Stimulated activated CD8-positive, alpha-beta memory T cell treated with anti-CD3 and anti-CD28 coated beads, Interleukin-4, amount 100 ng/mL, for 48 hours (primary cell): ENCODE data around the gene OR1E2.
A peak's percentile ranks its signal among the peaks of the same experiment; 100 is the strongest.

Source experiments
- DNase-seq: peaks from one replicate; pipeline ENCODE4 v3.0.0-alpha.2; 2020

The OR1E2 gene

DNA sequence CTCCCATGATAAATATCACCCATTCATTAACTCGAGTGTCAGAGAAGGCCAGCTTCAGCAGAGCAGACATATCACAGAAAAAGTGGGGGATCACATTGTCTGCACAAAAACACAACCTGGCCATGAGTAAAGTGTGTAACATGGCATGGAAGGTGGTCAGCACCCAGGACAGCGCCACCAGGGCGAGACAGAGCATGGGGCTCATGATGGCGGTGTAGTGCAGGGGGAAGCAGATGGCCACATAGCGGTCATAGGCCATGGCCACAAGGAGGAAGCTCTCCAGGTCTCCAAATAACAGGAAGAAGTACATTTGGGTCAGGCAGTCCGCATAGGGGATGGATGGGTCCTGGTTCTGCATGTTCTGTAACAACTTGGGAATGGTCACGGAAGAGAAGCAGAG, 35.8 kb downstream of the OR1E2 start:
- peak; percentile 39 for DNase-seq

DNA sequence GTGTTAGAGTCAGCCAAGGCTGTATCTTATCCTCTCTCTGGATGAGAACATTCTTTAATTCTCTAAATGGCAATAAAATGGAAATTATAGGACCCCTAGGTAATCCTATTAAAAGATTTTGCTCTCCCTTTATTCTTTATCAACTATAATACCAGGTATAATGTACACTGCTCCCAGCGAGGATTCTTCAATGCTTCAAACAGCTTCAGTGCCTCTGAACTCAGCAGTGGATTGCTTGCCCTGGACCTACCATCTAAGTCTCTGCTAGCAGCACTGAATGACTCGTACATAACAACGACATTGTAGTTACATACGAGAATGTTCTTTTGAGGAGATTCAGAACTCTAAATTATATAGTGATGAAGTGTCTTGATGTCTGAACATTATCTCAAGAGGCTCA, 43.9 kb downstream of the OR1E2 start:
- no peak for DNase-seq

DNA sequence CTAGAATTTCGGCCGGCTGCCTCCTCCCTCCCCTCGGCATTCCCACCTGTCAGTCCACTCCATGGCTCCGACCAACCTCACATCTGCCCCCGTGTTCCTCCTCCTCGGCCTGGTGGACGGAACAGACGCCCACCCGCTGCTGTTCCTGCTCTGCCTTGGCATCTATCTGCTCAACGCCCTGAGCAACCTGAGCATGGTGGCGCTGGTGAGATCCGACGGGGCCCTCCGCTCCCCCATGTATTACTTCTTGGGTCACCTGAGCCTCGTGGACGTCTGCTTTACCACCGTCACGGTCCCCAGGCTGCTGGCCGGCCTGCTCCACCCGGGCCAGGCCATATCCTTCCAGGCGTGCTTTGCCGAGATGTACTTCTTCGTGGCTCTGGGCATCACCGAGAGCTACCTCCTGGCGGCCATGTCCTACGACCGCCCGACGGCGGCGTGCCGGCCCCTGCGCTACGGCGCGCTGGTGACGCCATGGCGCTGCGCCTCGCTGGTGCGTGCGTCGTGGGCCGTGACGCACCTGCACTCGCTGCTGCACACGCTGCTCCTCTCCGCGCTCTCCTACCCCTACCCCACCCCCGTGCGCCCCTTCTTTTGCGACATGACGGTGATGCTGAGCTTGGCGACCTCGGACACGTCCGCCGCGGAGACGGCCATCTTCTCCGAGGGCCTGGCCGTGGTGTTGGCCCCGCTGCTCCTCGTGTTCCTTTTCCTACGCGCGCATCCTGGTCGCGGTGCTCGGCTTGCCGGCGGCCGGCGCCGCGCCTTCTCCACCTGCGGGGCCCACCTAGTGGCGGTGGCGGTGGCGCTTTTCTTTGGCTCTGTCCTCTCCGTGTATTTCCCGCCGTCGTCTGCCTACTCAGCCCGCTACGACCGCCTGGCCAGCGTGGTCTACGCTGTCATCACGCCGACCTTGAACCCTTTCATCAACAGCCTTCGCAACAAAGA, 47.5 kb downstream of the OR1E2 start, which contains the start of gene OR3A2:
OR3A2 (minus strand) TSS at position 440 of the 948 bp plus-strand sequence.
- peak; percentile 31 for DNase-seq
